Stomach smooth muscle (tissue), 2 donors: ENCODE results near the gene CNST.
A peak's percentile ranks its signal among the peaks of the same experiment; 100 is the strongest.
"Not testable (repeated sequence)": the region's sequence is repeated elsewhere in the genome, so short reads cannot be mapped to it uniquely, and the experiment has no call there.

ENCODE experiments used
- H3K27ac ChIP-seq: one replicate; pipeline ENCODE4 v1.7.0; 2013; ENCODE audit warnings: mild to moderate bottlenecking, low read length, inconsistent platforms
- H3K27me3 ChIP-seq, 2 donors: one replicate each; pipeline ENCODE4 v1.7.0; 2013; ENCODE audit warnings: low read length in 2 of 2; ENCODE audit not compliant: insufficient read depth in 2 of 2, control insufficient read depth in 1 of 2
- H3K36me3 ChIP-seq, 2 donors: one replicate each; pipeline ENCODE4 v1.7.0; 2013; ENCODE audit warnings: low read length in 2 of 2; ENCODE audit not compliant: control insufficient read depth in 2 of 2, insufficient read depth in 2 of 2
- H3K4me1 ChIP-seq: one replicate; pipeline ENCODE4 v1.7.0; 2013; ENCODE audit warnings: low read length; ENCODE audit not compliant: control insufficient read depth, insufficient read depth
- H3K4me3 ChIP-seq, 2 donors: one replicate each; pipeline ENCODE4 v1.7.0; 2013; ENCODE audit warnings: low read length in 2 of 2
- H3K9ac ChIP-seq, 2 donors: one replicate each; pipeline ENCODE4 v1.7.0; 2013; ENCODE audit warnings: low read length in 2 of 2, mild to moderate bottlenecking in 1 of 2
- H3K9me3 ChIP-seq, 2 donors: one replicate each; pipeline ENCODE4 v1.7.0; 2013; ENCODE audit warnings: low read length in 2 of 2; ENCODE audit not compliant: control insufficient read depth in 2 of 2
- donor health status: healthy.
- donor health status: Pancreatic carcinoma.

CNST gene

GRCh38 chr1:246691622-246692495, 125.6 kb downstream of the CNST start:
- Histone ChIP-seq H3K9ac (no peak overlapping the region), H3K4me1 (peaks cover 16% of the 10 kb centered on the region), H3K4me3 (no peak overlapping the region), H3K36me3 (no peaks in the 10 kb centered on the region), H3K27me3 (peaks cover 0 to 2% of the 10 kb centered on the region in 2 donors), H3K27ac (peak overlapping the region; percentile 37), H3K9me3 (peaks cover 0 to 5% of the 10 kb centered on the region in 2 donors)

GRCh38 chr1:246694213-246694895, 128.1 kb downstream of the CNST start:
- H3K36me3 ChIP-seq, H3K27me3 ChIP-seq, H3K9me3 ChIP-seq, H3K4me3 ChIP-seq, H3K27ac ChIP-seq, H3K9ac ChIP-seq: not testable (repeated sequence)
- H3K4me1 ChIP-seq: peaks cover 21% of the 10 kb centered on the region

DNA sequence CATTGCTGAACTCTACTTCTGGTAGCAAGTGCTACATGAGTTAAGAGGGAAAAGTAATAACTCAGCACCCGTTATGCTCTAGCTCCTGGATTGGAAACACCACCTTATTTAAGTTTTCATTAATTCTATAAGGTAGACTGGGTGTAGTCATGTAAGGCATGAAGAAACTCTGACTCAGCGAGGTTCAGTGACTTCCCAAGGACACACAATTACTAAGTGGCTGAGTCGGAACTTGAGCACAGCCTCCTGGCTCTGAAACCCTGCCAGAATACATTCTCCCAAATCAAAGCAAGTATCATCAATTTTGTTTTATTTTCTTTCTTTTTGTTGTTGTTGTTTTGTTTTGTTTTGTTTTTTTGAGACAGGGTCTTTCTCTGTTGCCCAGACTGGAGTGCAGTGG, 128.9 kb downstream of the CNST start:
- H3K9me3 ChIP-seq: peaks cover 0 to 5% of the 10 kb centered on the region in 2 donors
- H3K27ac ChIP-seq: no peak overlapping the region
- H3K4me1 ChIP-seq: peaks cover 15% of the 10 kb centered on the region
- H3K27me3 ChIP-seq: no peaks in the 10 kb centered on the region
- no peak overlapping the region for H3K9ac ChIP-seq
- no peaks in the 10 kb centered on the region for H3K36me3 ChIP-seq
- no peak overlapping the region for H3K4me3 ChIP-seq

- Histone ChIP-seq H3K4me3 (no peak overlapping the region), H3K27ac (no peak overlapping the region), H3K36me3 (no peaks in the 10 kb centered on the region), H3K27me3 (no peaks in the 10 kb centered on the region), H3K4me1 (peaks cover 14% of the 10 kb centered on the region), H3K9ac (no peak overlapping the region), H3K9me3 (peaks cover 0 to 5% of the 10 kb centered on the region in 2 donors)
These were observed 129.4 kb downstream of the CNST start for GRCh38 chr1:246695666-246696065.

GRCh38 chr1:246698466-246699094, 132.3 kb downstream of the CNST start:
- H3K4me3 ChIP-seq: peak overlapping the region; percentile 66 to 67
- H3K27ac ChIP-seq: no peak overlapping the region
- no peaks in the 10 kb centered on the region for H3K27me3 ChIP-seq
- peaks cover 0 to 5% of the 10 kb centered on the region in 2 donors for H3K9me3 ChIP-seq
- peaks cover 11% of the 10 kb centered on the region for H3K4me1 ChIP-seq
- peak overlapping the region; percentile 59 to 71 for H3K9ac ChIP-seq
- no peaks in the 10 kb centered on the region for H3K36me3 ChIP-seq

GRCh38 chr1:246699095-246699735, 133.0 kb downstream of the CNST start:
- H3K4me1 ChIP-seq: peaks cover 11% of the 10 kb centered on the region
- H3K36me3 ChIP-seq: no peaks in the 10 kb centered on the region
- no peak overlapping the region for H3K27ac ChIP-seq
- peaks cover 0 to 5% of the 10 kb centered on the region in 2 donors for H3K9me3 ChIP-seq
- H3K4me3 ChIP-seq: peak overlapping the region; percentile 66 to 67
- H3K9ac ChIP-seq: peak overlapping the region; percentile 59 to 71
- no peaks in the 10 kb centered on the region for H3K27me3 ChIP-seq

- Histone ChIP-seq H3K4me3 (no peak overlapping the region), H3K9ac (no peak overlapping the region), H3K27me3 (no peaks in the 10 kb centered on the region), H3K4me1 (peaks cover 8% of the 10 kb centered on the region), H3K27ac (no peak overlapping the region), H3K36me3 (no peaks in the 10 kb centered on the region), H3K9me3 (no peaks in the 10 kb centered on the region)
These were observed 137.3 kb downstream of the CNST start for GRCh38 chr1:246703581-246703980.

DNA sequence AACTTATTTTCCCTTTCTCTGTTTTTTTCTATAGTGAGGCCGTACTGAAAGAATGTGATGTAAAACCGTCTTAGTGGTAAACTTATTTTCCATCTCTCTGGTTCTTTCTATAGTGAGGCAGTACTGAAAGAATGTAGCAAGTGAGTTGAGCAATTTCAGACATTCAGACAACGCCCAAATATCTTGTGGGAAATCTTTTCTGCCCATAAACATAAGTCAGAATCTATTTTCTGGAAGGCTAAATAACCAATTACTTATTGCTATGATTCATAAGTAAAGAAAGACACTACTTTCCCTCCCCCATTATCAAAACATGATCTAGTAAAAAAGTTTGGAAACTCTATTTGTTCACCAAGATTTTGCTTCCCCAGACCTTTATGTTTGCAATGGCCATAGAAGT, 139.1 kb downstream of the CNST start:
- Histone ChIP-seq H3K9ac (no peak overlapping the region), H3K36me3 (no peaks in the 10 kb centered on the region), H3K9me3 (no peaks in the 10 kb centered on the region), H3K27me3 (no peaks in the 10 kb centered on the region), H3K4me1 (no peaks in the 10 kb centered on the region), H3K27ac (no peak overlapping the region), H3K4me3 (no peak overlapping the region)

DNA sequence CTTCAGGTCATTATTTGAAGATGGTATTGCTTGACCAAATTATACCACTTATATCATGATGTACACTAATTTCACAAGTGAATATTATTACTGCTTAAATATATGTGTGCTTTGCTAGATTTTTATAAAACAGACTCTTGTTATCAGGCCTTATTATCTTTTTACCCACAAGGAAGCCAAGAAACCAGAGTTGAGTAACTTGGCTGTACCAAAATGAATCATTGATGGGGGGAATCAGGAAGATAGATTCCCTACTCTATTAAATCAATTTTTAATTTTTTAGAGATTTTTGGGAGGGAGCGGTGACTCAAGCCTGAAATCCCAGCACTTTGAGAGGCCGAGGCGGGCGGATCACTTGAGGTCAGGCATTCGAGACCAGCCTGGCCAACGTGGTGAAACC, 141.9 kb downstream of the CNST start:
- H3K4me1 ChIP-seq: no peaks in the 10 kb centered on the region

DNA sequence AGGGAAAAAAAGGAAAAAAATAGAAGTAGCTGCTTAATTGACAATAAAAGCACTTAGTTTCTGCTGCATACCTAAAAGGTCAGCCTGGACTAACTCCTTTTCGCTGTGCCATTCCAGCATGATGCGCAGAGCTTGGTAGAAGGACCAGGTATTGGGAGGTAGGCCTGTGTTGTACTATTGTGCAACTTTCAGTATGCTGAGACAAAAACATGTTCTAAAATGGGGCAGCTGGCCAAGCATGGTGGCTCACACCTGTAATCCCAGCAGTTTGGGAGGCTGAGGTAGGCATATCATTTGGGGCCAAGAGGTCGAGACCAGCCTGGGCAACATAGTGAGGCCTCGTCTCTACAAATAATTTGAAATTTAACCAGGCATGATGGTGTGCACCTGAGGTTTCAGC, 142.9 kb downstream of the CNST start:
- Histone ChIP-seq H3K36me3 (no peaks in the 10 kb centered on the region), H3K27ac (no peak overlapping the region)

More for the DNA sequence above, 141.9 kb downstream of the CNST start:
- Histone ChIP-seq H3K36me3 (no peaks in the 10 kb centered on the region), H3K4me3 (no peak overlapping the region), H3K27me3 (peaks cover 0 to 2% of the 10 kb centered on the region in 2 donors), H3K9me3 (no peaks in the 10 kb centered on the region), H3K27ac (no peak overlapping the region), H3K9ac (no peak overlapping the region)

More for the DNA sequence above, 142.9 kb downstream of the CNST start:
- H3K27me3 ChIP-seq: peaks cover 0 to 2% of the 10 kb centered on the region in 2 donors
- H3K9ac ChIP-seq: no peak overlapping the region
- H3K4me1 ChIP-seq: no peaks in the 10 kb centered on the region
- no peaks in the 10 kb centered on the region for H3K9me3 ChIP-seq
- H3K4me3 ChIP-seq: no peak overlapping the region
